ENCODE measurements around the gene IL11RA.

DNA sequence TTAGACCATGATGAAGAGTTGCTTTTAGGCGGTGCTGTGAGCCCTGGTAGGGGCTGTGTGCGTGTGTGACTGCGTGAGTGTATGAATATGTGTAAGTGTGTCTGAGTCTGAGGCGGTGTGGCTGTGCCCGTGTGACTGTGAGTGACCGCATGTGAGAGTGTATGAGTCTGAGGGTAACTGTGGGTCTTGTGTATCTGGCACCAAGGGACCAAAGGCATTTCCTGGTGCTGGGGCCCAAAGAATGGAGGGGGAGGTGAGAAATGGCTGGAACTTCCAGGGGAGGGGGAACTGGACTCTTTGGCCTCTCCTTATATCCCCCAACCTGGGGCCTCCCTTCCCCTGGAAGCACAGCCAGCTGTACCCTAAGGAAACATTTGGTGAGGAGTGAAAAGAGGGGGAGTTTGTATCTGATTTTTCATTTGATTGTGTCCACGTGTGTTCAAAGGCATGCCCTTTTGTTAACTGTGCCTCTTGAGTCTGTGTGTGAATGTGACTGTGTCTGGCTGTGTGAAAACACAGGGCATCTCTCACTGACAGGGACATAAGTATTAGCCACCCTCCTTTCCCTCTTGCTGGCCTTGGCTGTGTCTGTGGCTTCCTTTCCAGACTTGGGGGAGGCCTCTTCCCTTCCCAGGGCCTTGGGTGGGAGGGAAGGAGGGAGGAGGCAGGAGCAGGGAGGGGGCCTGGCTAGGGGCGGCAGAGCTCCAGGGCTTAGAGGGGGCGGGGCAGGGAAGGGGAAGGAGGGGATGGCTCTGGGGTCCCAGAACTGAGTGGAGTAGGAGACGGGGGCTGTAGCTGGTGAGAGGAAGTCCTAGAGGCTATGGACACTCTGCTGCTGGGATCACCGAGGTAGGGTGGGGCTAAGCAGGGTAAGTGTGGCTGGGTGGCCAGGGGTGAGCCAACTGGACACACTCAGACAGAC, 1.4 kb downstream of the IL11RA start:
- TF ChIP-seq EZH2phosphoT487 (IDR thresholded peaks at IDR 0.05; ENCODE audit: insufficient read depth, low read depth) (no peak), EZH2 (IDR thresholded peaks at IDR 0.05; ENCODE audit: insufficient read depth, poor library complexity, severe bottlenecking) (no peak)
